Left ventricle myocardium superior (tissue), 1 donor: ENCODE results near the gene CDCA7L. TPM values are rescaled to one million over a fixed set of nuclear protein-coding genes. Genes with fewer than 3 reads are reported as not detected.
A peak's percentile ranks its signal among the peaks of the same experiment; 100 is the strongest.
"Not testable (repeated sequence)": the region's sequence is repeated elsewhere in the genome, so short reads cannot be mapped to it uniquely, and the experiment has no call there.

Experiments
- ATAC-seq: fragments of 200-7000 bp; cut with Tn5 transposase; one replicate; pipeline ENCODE4 v1.9.1; 2020; ENCODE audit warnings: mild to moderate bottlenecking, moderate library complexity
- DNase-seq: peaks from one replicate; pipeline ENCODE4 v3.0.0-alpha.2; 2020
- intact Hi-C: fragments of 100-400 bp; cut with micrococcal nuclease; formaldehyde crosslinking; loops from one replicate; pipeline ENCODE4 v1.11.0; 2022
- total RNA-seq: library from RNA; stranded (reverse); fragmentation: NEBNext Ultra II Directional; extraction: Animal tissue kit (Norgen Biotek cat#: 25700); gene quantifications from one replicate; pipeline ENCODE4 v1.2.1, GENCODE V29; 2021
- donor health status: DM: no; HTN: yes; CAD: no; lungs with severe emphysema.

The CDCA7L gene
- total RNA-seq, 1 donor from 2014 or later: 72.0 TPM

DNA sequence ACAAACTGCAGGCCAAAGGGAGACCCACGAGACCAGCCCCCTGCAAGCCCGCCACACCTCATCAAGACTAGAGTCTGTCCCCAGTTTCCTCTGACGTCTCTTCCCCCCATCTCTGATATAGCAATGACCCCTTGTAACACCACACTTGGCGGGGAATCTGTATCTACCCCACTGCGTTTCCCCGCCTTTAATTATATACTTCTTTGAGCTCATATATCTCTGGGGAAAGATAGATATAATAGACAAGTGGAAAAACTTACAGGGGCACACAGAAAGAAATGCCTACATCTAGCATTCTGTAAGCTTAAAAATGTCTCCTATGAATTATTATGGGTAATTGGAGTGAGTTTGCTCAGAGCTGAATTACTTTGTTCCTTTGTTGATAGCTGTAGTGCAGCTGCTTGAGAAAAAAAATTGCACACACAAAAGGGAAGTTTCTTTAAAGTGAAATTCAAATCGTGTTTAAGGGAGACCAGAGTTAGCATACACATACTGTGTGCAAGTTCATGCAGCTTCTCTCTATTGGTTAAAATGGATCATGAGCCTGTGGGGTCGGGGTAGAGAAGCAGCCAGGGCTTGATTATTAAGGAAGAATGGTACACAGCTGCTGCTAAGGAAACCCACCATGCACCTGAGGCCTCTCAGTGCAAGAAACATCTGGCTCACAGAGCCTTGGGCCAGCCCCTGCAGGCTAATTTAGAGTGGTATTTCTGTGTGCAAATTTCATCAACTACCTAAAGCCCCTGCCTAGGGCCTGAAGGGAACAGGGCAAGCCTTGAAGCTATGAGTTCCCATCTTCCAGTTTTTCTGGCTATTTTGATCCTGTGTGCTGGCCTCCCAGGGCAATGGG lies 32.5 kb downstream of the CDCA7L start:
- no peak for ATAC-seq
- no peak for DNase-seq
- intact Hi-C loops: no loop called here

DNA sequence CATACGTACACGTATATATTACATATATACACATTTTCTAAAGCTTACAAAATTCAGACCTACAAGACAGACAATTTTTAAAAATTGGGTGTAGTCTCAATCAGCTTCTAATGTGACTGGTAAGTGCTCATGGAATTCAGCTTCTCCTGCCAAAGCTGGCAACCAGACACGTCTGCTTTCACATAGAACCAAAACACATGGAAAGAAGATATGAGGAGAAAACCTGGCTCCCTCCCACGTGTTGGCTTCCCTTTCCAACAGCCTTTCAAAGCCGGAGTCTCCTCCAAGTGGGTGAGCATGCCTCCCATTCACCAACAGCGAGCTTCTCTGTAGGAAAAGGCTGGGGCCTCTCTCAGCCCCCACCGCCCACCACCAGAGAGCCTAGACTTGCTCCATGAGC lies 33.4 kb downstream of the CDCA7L start:
- intact Hi-C loops: no loop called here
- ATAC-seq (peak; percentile 79), DNase-seq (peak; percentile 72)

DNA sequence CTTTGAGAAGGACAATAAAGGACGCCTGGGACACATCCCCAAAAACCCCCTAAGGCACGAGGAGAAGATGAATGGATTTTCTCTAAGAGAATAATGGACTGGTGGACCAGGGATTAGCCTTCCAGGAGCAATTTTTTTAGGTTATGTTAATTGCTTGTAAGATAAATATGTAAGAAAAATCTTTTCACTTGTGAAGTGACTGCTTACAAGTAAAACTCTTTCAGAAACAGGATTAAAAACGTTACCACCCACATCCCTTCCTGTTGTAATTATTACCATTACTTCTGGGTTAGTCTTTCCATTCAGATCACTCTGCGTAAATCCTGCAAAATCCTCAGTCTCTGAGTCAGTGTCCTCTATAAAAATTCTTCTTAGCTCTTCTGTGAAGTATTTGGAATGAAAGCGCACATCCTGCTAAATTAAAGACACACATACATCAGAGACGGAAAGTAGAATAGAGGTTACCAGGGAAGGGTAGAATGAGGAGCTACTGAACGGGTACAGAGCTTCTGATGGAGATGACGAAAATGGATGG lies 34.3 kb downstream of the CDCA7L start:
- DNase-seq (no peak), ATAC-seq (no peak)
- intact Hi-C loops: no loop called here

DNA sequence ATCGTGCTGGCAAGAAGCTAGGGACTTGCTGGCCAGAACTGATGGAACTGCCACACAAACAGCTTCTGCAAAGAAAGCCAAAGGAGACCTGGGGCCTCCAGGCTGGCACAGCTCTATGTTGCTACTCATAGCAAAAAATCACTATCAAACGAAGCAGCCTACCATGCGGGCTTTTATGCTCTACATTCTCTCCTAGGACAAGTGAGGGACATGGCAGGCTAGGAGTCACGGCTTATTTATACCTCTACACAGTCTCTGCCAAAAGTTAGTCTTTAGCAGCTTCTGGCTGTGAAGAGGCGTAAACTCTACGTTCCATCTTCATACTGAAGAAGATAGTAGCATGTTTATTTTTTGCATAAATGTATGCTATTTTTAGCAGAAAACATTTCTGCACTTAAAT lies 35.4 kb downstream of the CDCA7L start:
- intact Hi-C loops: no loop called here
- DNase-seq (peak; percentile 35), ATAC-seq (peak; percentile 86)

DNA sequence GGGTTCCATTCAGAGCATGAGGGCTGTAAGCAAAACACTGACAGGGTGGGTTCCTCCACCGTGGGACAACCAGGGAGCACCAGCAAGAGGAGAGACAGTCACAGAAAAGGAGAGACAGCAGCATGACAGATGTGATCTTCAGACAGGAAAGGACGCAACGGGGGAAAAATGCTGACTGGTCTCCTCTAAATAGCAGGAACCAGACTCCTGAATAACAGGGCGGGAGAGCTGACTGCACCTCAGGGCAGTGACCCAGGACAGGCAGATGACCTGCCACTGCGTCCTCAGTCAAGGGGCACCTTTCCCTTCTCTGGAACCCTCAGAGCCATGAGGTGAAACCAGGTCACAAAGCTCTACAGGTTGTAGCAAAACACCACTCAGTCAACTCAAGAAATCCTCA lies 37.0 kb downstream of the CDCA7L start:
- intact Hi-C loops: no loop called here
- DNase-seq (no peak), ATAC-seq (peak; percentile 18)

DNA sequence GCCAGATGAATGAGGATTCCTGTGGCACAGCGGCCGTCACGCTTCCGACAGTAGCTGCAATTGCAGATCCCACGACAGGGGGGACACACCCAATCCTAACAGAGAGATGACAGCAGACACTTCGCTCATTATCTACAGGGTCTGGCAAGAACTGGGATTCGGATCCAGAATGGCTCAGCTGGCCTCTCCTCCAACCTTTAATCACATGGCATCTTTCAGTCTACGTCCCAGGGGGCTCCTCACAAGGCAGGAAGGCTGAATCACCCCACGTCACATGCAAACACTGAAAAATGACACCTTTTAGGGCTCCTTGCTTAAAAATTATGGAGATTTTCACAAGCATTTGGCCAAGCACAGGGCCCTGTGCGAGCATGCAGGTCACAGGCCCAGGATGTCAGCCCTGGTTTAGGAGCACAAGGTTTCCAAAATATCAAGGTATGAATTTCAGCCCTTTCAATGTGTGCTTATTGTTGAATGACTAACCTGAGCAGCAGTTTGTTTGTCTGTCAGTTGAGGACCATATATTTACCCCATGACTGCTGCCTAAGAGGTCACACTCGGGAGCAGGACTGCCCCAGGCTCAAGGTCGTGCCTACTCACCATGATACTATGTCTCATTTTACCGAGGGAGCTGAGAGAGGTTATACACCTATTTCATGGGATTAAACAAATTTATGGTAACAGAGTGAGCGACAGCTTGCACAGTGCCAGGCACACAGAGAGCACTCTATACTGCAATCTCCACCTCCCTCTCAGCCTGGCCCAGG lies 42.5 kb downstream of the CDCA7L start:
- intact Hi-C loops: no loop called here
- ATAC-seq (peak; percentile 49), DNase-seq (no peak)

DNA sequence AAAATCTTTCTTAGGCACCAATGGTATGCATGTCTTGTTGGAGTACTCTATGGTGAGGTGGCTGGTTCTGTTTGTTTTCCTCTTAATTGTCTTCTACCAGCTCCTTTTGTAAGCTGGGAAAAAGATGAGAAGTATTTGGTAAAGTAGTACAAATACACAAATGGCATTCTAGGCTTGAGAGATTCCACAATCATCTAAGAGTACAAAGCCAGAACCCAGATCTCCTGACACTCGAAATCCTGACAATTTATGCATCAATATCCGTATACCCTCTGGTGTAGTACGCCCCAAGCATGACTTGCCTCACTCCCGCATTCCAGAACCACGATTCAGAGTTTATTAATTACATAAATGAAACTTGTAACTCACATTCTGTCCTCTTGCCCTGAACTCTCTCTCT lies 43.5 kb downstream of the CDCA7L start:
- no peak for DNase-seq
- intact Hi-C loops: no loop called here
- ATAC-seq: peak; percentile 24

DNA sequence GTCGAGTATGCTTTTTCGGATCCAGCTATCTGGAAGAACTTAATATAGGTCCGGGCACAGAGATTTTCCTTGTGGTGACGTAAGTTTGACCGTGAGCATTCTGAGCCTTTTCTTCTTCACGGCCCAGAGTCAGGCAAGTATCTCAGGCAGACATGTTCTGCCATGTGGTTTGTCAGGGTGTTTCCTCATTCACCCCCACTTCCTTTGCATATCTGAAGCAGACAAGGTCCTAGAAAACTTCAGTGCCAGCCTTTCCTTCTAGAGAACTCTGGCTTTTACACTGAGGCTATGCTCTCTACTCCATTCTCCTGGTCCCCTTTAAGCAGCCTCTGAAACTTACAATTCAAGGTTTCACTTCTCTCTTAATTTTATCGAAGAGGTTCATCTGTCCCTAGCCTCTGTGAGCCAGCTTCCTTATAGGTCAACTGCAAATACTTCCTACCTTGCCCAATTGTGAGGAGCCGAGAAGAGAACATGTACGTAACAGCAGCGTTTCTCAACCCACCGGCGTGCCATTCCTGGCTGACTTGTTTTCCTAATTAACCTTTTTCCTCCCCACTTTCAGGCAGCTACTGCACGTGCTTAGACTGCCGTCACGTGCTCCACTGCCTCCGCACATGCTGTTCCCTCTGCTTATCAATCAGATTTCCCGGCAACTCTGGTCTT lies 47.3 kb downstream of the CDCA7L start:
- ATAC-seq: peak; percentile 41
- intact Hi-C loops: no loop called here
- DNase-seq: peak; percentile 30

DNA sequence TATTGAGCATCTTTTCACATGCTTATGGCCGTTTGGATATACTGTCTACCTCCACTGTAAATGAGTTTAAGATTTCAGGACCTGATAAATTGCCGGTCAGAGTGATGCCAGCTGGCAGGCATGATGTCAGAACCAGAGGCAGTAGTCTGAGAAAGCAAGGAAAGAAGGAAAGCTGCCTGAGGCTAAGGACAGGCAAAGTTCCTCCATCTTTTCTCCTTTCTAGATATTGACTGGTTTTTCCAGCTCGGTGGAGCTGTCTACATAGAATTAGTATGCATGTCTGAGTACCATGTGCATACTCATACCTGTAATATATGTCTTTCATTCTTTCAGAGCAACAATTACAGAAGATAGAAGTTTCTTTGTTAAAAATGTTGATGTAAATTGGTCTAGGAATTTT lies 52.3 kb downstream of the CDCA7L start:
- DNase-seq: no peak
- ATAC-seq: no peak
- intact Hi-C loops: no loop called here

DNA sequence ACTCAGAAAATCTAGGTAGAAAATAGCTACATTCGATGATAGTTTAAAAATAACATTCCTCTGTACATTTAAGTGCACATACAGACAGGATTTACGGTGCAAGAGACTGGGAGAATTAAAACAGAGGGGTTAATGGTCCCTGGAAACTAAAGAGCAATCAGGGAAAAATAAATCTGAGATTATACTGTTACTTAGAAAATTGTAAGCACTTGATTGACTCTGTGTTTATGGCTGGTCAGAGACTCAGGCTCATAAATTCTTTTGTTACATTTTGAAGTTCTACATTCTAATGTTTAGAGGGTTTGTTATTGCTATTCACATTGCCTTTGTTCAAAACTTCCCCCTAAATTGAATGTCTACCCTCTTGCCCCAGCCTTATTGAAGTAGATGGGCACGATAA lies 54.4 kb downstream of the CDCA7L start:
- ATAC-seq (no peak), DNase-seq (no peak)
- intact Hi-C loops: no loop called here

DNA sequence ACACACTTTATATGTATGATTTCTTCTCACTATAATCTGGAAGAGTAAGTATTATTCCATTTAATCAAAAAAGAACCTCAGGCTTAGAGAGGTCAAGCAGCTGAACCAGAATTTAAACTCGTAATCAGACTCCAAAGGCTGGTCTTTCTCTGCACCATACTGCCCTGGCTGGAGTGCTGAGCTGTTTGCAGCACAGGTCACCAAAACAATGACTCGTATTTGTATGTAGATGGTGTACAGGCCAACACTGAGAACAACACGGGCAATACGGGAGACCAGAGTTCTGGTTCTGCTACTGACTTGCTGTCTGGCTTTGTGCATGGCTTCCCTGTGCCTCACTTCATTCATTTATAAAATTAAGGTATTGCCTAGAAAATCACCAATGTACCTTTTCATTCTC lies 57.9 kb downstream of the CDCA7L start:
- intact Hi-C loops: no loop called here
- no peak for DNase-seq
- no peak for ATAC-seq

DNA sequence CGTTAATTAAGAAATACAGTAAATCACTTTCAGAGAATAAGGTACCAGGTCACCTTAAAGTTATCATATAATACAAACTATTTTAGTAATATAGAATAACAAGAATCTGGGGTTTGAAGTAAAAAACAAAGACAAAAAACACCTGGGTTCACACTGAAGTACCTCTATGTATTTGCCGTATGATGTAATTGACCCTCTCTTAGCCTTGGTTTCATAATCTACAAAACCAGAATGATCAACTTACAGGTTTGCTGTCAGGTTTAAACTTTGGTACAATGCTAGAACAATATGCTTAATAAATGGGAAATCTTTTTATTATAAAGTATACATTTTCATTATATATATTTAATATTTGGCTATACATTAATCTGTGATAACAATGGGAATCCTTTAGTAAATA lies 58.3 kb downstream of the CDCA7L start:
- DNase-seq (no peak), ATAC-seq (no peak)
- intact Hi-C loops: no loop called here

DNA sequence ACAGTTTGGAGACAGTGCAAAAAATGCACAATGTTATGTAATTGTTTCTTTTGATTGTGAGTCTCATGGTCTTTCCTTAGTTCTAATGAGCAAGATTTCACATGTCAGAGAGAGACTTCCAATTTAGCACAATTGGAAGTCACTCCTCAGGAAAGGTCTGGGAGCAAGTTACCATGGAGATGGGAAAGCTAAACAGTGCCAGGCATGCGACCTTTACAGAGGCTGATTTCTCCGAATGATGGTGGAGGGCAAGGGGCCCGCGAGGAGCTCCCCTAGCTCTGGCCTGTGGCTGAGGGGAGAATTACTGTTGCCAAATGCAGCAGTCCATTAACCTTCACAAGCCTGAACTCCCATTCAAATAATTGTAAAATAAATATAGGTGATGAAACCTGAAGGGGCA lies 59.3 kb downstream of the CDCA7L start:
- intact Hi-C loops: no loop called here
- DNase-seq: no peak
- no peak for ATAC-seq

DNA sequence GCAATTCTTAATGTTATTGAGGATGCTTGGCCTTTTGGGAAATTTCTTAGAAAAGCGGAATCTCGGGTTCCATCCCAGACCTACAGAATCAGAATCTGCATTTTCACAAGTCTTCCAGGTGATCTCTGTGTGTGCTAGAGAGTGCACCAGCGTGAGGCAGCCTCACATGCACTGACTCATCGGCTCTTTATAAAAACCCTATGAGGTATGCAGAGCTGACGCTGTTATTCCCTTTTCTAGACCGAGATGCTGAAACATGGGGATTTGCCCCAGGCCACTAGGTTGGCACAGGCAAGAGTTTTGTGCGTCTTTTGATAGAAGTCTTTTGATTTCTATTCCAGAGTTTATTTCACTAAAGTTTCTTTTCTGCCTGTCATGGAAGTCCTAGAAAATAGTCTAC lies 61.2 kb downstream of the CDCA7L start:
- DNase-seq: no peak
- intact Hi-C loops: no loop called here
- ATAC-seq: no peak

DNA sequence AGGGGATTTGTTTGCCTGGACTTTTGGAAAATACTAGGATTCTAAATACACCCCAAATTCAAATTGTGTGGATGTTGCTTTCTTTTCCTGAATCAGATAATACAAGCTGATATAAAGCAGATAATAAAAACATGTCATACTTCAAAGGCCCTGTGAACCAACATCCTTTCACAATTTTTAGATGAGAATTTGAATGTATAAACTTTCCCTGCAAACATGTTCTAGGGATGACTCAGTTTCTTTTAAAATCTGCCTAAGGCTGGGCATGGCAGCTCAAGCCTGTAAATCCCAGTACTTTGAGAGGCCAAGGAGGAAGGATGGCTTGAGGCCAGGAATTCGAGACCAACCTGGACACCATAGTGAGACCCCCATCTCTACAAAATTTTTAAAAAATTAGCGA lies 62.2 kb downstream of the CDCA7L start:
- intact Hi-C loops, ATAC-seq: not testable (repeated sequence)

DNA sequence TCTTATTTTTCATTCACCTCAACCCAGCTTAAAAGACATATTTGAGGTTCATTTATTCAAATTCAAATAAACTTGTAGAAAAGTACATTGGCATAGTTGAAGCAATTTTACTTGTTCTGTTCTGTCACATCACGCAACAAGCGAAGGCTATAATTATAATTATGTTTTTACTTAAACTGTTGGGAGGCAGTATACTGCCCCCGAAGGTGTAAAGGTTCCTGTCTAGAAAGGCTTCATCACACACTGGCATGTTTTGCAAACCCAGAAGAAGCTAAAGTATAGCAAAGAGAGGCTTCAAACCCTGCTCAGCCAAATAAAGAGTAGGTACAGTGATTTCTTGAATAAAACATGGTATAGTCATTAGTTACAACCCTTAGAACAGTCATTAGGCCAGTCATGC lies 62.6 kb downstream of the CDCA7L start:
- no peak for DNase-seq
- ATAC-seq: no peak
- intact Hi-C loops: no loop called here

More for the DNA sequence above, 62.2 kb downstream of the CDCA7L start:
- DNase-seq: not testable (repeated sequence)

DNA sequence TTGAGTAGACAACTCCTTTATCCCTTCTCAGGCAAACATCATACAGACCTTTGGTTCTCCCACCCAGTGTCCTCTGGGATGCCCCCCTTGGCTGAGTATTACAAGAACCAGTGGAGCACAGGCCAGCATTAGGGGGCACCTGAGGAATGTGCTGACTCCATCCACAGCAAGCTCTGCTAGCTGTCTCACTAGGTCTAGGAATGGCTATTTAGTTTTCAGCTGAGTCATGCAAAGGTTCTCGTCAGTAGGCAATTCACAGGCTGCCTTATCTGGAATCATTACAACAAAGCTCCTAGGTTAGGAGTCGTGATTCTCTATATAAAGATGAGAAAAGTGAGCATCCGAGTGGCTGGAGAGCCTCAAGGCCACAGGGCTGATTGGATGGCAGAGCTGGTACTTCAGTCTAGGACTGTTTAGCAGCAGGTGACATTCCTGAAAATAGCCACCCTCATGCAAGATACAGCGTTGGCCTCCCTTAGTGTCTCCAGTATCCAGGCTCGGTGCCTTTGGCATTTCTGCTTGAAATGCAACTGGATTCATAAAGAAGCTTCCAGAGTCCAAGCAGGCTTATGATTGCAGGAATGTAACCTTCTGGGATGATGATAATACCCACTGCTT lies 75.8 kb downstream of the CDCA7L start:
- ATAC-seq: peak; percentile 78
- intact Hi-C loops: no loop called here
- no peak for DNase-seq

DNA sequence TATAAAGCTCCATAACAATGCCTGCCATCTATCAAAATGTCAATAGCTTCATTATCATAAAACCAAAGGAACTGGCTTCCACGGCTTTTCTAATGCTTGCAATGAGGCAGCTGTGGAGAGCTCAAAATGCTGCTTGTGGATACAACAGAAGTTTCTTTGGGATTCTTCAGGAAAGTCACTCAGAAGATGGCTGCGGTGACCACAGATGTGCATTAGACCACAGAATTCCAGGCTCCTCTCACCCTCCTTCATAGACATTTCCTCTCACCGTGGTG lies 77.2 kb downstream of the CDCA7L start:
- DNase-seq (no peak), ATAC-seq (no peak)
- intact Hi-C loops: no loop called here

DNA sequence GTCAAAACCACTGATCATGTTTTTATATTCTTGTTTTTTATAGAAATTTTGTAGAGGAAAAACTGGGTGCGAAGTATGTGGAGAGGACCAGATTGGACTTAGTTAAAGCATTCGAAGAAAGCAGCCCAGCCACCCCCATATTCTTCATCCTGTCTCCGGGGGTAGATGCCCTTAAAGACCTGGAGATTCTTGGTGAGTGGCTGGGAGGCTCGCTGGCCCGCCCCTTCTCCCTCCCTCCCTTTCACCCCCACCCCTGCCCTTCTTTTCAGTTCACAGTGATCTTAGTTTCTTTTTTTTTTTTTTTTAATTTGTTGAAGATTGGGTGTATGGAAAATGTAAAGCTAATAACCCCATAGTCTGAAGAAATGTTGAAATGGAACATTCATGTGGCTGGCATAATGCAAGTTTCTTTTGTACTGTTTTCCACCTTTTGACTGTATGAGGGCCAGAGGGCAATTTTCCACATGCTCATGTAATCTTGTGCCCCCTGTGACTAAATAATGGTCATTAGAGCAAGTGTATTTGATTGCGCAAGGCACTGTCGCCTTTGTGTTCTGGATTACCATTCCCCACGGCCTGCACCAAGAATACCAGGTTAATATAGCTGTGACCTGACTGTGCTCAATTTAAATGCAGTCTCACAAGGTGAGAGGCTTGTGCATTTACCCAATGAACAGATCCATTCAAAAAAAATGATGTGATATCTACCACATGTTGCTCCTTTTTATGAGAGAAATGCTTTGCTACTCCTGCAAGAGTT lies 77.7 kb downstream of the CDCA7L start:
- intact Hi-C loops: no loop called here
- DNase-seq (no peak), ATAC-seq (no peak)
